ENCODE results near the gene OGFRL1. TPM values are rescaled to one million over a fixed set of nuclear protein-coding genes. Genes with fewer than 3 reads are reported as not detected.

Gene OGFRL1
- total RNA-seq, 1 donor from 2014 or later, result 48.7 TPM

DNA sequence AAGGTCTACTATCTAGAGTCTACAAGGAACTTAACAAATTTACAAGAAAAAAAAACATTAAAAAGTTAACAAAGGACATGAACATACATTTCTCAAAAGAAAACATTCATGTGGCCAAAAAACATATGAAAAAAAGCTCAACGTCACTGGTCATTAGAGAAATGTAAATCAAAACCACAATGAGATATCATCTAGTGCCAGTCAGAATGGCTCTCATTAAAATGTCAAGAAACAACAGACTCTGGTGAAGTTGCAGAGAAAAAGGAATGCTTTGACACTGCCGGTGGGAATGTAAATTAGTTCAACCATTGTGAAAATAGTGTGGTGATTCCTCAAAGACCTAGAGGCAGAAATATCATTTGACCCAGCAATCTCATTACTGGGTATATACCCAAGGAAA lies 48.3 kb downstream of the OGFRL1 start:
- Histone ChIP-seq H3K27me3 (ENCODE audit: control insufficient read depth, insufficient read depth, low read length) (no peaks in the 10 kb centered on the region), H3K36me3 (ENCODE audit: control insufficient read depth, insufficient read depth, low read length) (no peaks in the 10 kb centered on the region), H3K4me3 (ENCODE audit: low read depth, low read length) (no peak overlapping the region)
- TF ChIP-seq, protein P1, sequence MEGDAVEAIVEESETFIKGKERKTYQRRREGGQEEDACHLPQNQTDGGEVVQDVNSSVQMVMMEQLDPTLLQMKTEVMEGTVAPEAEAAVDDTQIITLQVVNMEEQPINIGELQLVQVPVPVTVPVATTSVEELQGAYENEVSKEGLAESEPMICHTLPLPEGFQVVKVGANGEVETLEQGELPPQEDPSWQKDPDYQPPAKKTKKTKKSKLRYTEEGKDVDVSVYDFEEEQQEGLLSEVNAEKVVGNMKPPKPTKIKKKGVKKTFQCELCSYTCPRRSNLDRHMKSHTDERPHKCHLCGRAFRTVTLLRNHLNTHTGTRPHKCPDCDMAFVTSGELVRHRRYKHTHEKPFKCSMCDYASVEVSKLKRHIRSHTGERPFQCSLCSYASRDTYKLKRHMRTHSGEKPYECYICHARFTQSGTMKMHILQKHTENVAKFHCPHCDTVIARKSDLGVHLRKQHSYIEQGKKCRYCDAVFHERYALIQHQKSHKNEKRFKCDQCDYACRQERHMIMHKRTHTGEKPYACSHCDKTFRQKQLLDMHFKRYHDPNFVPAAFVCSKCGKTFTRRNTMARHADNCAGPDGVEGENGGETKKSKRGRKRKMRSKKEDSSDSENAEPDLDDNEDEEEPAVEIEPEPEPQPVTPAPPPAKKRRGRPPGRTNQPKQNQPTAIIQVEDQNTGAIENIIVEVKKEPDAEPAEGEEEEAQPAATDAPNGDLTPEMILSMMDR (IDR thresholded peaks at IDR 0.05; ENCODE audit: insufficient read depth, low read length, poor library complexity, severe bottlenecking), result no peak
- no peak for DNase-seq (ENCODE audit: low read depth)

DNA sequence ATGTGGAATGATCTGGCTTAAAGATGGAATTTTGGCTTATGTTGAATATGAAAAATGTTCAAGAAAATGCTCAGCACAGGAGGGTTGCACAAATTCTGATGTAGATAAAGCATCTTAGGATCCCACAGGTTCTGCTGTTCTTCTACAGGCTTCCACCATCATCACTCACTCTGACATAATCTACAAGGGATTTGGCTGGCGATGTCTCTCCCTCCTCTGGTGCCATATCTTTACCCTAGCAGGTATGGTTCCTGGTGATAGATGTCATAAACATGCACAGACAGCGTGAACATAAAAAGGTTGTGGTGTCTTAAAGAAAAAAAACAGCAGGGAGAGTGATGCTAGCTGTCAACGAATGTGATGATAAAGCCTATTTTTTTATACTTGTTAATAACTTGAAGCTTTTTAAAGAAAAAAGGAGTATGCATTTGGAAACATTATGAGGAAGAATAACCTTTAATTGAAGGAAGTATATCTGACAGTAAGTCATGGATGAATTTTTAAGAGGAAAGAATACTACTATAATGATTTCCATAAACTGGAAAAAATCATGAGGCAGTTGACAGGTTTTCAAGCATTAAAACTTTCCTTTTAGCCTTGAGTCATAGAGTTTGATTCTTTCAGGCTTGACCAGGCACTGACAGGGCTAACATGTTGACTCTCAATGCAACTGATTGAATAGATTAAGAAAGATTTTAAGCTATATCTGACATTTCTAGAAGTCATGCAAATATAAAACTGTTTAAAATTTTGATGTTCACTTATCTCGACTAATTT lies 50.1 kb downstream of the OGFRL1 start:
- H3K27me3 ChIP-seq (ENCODE audit: control insufficient read depth, insufficient read depth, low read length), result no peaks in the 10 kb centered on the region
- TF ChIP-seq, protein P1 (IDR thresholded peaks at IDR 0.05; ENCODE audit: insufficient read depth, low read length, poor library complexity, severe bottlenecking), result no peak
- DNase-seq (ENCODE audit: low read depth), result no peak

DNA sequence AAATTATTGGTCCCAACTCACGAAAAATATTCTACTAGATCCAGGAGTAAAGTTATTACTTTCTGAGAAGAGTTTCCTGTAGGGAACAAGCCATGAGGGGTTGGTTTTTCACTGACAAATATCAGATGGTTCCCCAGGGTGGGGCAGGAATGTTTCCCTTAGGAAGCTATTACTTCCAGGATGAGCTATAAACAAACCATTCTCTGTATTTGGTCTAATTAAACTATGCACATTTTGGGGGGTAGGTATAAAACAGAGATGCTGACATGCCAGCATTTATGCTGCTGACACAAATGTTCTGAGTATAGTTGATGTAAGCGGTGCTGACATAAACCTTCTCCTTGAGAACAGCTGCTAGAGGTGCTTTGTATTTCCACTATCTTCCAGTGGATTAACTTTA lies 54.2 kb downstream of the OGFRL1 start:
- no peak overlapping the region for H3K4me3 ChIP-seq (ENCODE audit: low read depth, low read length)
- TF ChIP-seq, protein P1 (IDR thresholded peaks at IDR 0.05; ENCODE audit: insufficient read depth, low read length, poor library complexity, severe bottlenecking), result no peak
- no peaks in the 10 kb centered on the region for H3K27me3 ChIP-seq (ENCODE audit: control insufficient read depth, insufficient read depth, low read length)
- no peaks in the 10 kb centered on the region for H3K36me3 ChIP-seq (ENCODE audit: control insufficient read depth, insufficient read depth, low read length)
- no peak for DNase-seq (ENCODE audit: low read depth)

More for the DNA sequence above, 50.1 kb downstream of the OGFRL1 start:
- Histone ChIP-seq H3K4me3 (ENCODE audit: low read depth, low read length) (no peak overlapping the region), H3K36me3 (ENCODE audit: control insufficient read depth, insufficient read depth, low read length) (no peaks in the 10 kb centered on the region)

DNA sequence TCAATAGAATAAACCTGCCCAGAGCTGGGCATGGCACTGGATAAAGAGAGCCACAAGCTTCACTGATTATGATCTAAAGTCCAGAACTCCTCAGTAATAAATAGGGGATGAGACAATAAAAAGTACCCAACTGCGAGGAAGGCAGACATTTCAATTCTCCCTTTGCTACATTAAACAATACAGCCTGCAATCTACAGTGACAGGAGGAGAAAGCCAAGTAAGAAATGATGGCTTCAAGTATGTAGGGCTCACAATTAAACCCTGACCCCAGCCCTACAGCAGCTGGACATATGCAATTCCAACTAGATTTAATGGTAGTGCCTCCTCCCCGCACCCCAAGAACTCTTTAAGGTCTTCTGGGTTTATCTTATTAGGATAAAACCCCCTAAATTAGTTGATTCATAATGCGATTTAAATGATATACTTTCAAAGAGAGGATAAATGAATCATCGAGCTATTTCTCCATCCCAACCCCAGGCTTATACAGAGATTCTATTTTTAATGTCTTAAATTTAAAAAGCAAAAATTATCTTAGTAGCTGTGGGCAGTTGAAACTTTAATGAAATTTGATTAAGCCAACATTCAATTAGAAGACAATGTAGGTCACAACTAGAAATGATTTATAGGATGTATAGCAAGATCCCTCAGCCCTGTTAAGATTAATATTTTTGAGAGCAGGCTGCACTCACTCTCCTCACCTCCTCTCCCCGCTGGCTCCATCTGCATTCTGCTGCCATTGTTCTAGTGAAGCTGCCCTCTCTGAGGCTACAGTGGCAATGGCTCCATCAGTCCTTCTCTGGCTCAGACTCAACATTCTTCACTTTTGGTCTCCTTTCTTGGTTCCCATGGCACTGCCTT lies 57.1 kb downstream of the OGFRL1 start:
- no peak overlapping the region for H3K4me3 ChIP-seq (ENCODE audit: low read depth, low read length)
- H3K27me3 ChIP-seq (ENCODE audit: control insufficient read depth, insufficient read depth, low read length), result no peaks in the 10 kb centered on the region
- TF ChIP-seq, protein P1 (IDR thresholded peaks at IDR 0.05; ENCODE audit: insufficient read depth, low read length, poor library complexity, severe bottlenecking), result no peak
- H3K36me3 ChIP-seq (ENCODE audit: control insufficient read depth, insufficient read depth, low read length), result no peaks in the 10 kb centered on the region
- DNase-seq (ENCODE audit: low read depth), result no peak

DNA sequence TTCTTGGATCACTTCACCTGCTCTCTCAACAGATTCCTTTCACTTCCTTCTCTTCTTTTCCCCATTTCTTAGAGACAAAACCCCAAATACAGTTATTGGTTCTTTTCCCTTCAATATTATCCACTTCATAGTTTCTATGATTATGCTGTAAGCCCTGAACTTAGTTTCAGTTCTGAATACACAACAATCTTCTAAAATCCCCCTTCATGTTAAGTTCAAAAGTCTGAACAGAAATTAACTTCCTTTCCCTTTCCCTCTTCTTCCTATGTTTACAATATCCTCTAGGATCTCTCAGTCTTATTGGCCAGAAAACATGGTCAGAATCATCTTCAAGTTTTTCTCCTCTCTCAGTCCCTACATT lies 57.7 kb downstream of the OGFRL1 start:
- no peak for DNase-seq (ENCODE audit: low read depth)
- Histone ChIP-seq H3K36me3 (ENCODE audit: control insufficient read depth, insufficient read depth, low read length) (no peaks in the 10 kb centered on the region), H3K4me3 (ENCODE audit: low read depth, low read length) (no peak overlapping the region), H3K27me3 (ENCODE audit: control insufficient read depth, insufficient read depth, low read length) (no peaks in the 10 kb centered on the region)
- TF ChIP-seq, protein P1 (IDR thresholded peaks at IDR 0.05; ENCODE audit: insufficient read depth, low read length, poor library complexity, severe bottlenecking), result no peak

All from kidney epithelial cell (primary cell).